Subcutaneous adipose tissue (tissue), 4 donors: ENCODE results near the gene TIE1. TPM values are rescaled to one million over a fixed set of nuclear protein-coding genes. Genes with fewer than 3 reads are reported as not detected.

Experiments used
- CTCF ChIP-seq: fragments of 450-650 bp; IDR thresholded peaks from one replicate; pipeline ENCODE4 v1.5.1; 2016; ENCODE audit warnings: low read depth, mild to moderate bottlenecking, control low read depth, antibody characterized with exemption, moderate library complexity
- total RNA-seq, 4 donors: library from RNA; depleted of rRNA; stranded (reverse); fragments of >200 nt; gene quantifications; one replicate each; pipeline ENCODE4 v1.1.0, GENCODE V29; 2016

TIE1 gene
- total RNA-seq, 4 donors from 2014 or later: 16.0 to 147 (median 25.9) TPM

GRCh38 chr1:43338001-43338400 is 37.2 kb downstream of the TIE1 start:
- TF ChIP-seq CTCF: no peak

- no peak for TF ChIP-seq CTCF
Observed at GRCh38 chr1:43339584-43340232, 38.9 kb downstream of the TIE1 start.

GRCh38 chr1:43340559-43340958 is 39.8 kb downstream of the TIE1 start:
- no peak for TF ChIP-seq CTCF

- TF ChIP-seq CTCF: no peak
Observed at GRCh38 chr1:43344267-43344850, 43.6 kb downstream of the TIE1 start.

- TF ChIP-seq CTCF: no peak
Observed at GRCh38 chr1:43345120-43345519, 44.3 kb downstream of the TIE1 start.

GRCh38 chr1:43346636-43347035 is 45.9 kb downstream of the TIE1 start:
- no peak for TF ChIP-seq CTCF

GRCh38 chr1:43348343-43348808 is 47.6 kb downstream of the TIE1 start:
- TF ChIP-seq CTCF: no peak
